SW 1271 (cell line): Measurements from ENCODE around the gene EPS8L2.

ENCODE experiments used
- DNase-seq, 2 experiments: peaks; one replicate each; lab custom pipeline; 2025; lab: John Stamatoyannopoulos, UW

The EPS8L2 gene

DNA sequence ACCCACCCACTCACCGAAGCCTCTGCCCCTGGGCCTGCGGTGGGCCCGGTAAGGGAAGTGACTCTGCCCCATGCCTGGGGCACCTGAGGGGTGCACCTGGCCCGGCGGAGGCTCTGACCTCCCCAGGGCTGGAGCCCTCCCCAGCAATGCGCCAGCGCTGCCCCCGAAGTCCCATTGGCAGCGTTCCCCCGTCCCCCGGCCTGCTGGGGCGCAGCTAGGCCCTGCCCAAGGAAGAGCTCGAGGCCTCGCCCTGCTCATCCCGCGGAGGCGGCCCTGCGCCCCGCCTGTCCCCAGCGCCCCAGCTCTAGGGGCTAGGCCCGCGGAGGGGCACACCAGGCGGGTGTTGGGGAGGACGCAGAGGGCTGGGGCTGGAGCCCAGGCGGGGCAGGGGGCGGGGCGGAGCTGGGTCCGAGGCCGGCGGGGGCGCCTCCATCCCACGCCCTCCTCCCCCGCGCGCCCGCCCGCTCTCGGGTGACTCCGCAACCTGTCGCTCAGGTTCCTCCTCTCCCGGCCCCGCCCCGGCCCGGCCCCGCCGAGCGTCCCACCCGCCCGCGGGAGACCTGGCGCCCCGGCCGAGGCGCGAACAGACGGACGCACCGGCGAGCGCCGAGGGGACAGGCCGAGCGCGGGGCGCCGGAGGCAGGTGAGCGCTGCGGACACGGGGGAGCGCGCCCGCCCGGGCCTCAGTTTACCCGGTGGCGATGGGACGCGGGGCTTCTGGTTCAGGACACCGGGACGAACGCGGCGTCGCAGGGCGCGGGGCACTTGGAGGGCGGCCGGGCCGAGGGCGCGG lies at the start of gene EPS8L2:
Gene EPS8L2, plus strand, starts transcription at position 586 of the 793 bp plus-strand sequence. CDS start 3,177 bp downstream, outside the sequence.
- no peak for DNase-seq

DNA sequence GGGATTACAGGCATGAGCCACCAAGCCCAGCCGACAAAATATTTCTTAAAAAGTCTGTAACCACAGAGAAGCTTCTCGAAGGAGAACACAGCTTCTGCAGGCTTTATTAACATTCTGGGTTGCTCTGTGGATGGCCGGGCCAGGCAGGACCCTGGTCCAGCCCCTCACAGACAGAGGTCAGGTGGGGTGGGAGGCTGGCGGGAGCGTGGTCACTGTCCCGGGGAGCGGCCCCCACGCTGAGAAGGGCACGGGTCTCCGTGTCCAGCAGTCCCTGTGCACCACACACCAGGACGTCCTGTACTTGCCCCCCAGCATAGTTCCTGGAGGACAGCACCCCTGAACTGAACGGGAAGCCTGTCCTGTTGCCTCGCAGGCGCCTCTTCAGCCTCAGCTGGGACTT lies 49.6 kb upstream of the EPS8L2 start:
- no peak for DNase-seq

DNA sequence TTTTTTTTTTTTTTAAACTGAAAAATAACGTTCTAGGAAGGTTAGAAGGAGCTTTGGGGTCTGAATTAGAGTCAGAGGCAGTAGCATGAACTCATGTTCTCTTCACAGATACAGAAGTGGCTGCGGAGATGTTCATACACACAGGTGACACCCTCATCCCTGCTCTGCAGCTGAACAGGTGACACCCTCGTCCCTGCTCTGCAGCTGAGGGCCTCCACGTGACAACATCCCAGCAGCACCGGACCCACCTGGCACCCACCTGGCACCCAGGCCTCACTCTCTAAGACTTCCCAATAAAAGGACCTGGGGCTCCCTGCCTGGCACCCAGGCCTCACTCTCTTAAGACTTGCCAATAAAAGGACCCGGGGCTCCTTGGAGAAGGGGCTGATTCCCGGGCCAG lies 49.2 kb upstream of the EPS8L2 start:
- no peak for DNase-seq

DNA sequence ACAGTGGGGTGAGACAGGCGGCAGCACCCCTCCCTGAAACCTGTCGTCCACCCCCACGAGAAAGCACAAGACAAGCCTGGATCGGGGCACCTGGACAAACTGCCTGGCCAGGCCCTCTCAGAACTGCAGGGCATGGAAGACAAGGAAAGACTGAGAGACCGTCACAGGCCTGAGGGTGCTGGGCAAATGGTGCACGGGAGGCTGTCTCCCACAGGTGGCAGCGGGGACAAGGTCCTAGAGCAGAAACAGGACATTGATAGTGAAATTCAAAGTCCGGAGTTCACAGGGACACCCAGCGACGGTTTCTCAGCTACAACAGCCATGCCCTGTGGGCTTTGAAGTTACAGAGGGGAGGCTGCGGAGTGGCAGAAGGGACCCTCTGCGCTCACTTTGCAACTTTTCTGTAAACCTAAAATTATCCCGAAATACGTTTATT lies 48.3 kb upstream of the EPS8L2 start:
- DNase-seq, result no peak

DNA sequence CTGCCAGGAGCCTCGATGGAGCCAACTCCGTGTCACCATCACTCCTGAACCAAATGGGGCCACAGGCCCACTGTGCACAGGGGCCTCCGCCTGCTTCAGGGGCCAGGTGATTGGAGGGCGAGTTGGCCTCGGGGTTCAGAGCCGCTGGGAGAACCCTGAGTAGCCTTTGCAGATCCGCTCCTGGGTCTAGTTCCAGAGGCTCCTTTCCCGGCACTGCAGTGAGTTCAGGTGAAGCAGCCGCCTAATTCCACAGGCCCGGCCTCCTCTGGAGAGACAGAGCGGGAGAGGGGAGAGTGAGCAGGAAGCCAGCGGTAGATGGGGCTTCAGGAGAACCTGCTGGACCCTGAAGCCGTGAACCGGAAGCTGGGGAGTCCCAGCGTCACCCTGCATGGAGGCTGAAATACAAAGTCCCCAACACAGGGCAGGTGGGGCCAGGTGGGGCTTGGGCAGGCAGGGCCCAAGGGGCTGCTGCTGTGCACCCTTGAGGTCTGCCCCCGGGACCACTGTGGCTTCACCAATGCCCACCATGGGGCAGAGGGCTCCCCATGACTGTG lies 46.4 kb upstream of the EPS8L2 start:
- DNase-seq, result no peak

DNA sequence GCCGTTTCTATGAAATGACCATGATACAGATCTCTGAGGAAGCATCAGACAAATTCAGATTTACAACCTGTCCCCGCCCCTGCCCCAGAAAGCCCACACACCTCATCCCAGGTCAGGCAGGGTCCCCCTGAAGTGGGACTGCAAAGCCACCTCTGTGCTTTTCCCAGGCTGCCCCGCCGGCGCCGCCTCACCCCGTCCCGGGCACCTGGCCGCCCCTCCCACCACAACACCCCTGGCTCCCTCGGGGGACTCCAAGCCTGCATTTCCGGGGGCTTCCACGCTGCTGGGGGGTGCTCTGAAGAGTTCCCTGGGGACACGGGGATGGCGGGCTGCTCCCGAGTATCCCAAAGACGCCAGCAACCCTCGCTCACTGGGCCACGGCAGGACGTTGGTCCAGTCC lies 45.8 kb upstream of the EPS8L2 start:
- DNase-seq, result no peak

DNA sequence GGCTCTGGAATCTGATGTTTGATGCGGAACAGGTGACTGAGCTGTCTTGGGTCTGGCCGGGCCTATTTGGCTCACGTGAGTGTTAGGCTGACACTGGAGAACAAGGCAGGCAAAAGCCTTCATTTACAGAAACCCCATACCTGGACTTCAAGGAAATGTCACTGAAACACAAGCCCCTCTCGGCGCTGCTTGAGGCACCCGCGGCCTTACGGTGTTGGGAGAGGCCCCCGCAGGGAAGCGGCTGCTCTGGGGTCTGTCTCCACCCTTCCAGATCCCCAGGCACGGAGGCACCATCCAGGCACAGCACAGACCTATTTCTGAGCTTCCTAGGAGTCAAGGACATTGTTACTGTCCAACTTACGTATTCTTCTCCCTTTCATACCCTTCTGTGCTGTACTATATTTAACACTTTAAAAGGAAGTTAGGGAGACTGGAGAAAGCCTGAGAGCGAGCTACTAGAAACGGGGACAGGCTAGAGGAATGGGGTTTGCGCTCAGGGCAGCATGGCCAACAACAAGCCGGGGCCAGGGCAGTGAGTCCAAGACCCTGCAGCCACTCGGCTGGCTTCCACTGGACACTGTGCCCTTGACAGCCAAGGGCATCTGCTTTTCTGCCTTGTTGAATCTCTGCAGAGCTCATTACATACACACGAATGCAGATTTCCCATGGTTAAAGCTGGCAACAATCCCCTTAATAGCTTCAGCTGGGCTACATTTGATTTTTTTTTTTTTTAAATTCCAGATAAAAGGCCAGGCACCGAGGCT lies 45.2 kb upstream of the EPS8L2 start:
- DNase-seq, result no peak

DNA sequence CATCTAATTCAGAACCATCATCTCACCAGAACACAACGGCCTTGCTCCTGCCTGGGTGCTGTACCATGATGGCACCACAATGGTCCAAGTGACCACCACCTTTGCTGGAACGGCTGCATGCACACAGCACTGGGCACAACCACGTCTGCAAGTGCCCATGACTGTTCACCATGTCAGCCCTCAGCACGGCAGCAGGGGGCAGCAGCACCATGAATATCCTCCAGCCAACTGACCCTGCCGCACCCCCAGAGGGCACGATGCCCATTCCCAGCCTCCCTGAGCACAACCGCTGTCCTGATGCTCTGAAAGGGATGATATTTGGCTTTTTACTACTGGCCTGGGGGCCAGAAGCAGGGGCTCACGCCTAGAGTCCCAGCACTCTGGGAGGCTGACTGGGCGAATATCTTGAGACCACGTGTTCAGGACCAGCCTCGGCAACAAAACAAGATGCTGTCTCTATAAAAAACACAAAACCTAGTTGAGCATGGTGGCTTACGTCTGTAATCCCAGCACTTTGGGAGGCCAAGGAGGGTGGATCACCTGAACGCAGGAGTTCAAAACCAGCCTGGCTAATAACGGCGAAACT lies 43.2 kb upstream of the EPS8L2 start:
- peak in 1 of 2 experiments; percentile 13 for DNase-seq

DNA sequence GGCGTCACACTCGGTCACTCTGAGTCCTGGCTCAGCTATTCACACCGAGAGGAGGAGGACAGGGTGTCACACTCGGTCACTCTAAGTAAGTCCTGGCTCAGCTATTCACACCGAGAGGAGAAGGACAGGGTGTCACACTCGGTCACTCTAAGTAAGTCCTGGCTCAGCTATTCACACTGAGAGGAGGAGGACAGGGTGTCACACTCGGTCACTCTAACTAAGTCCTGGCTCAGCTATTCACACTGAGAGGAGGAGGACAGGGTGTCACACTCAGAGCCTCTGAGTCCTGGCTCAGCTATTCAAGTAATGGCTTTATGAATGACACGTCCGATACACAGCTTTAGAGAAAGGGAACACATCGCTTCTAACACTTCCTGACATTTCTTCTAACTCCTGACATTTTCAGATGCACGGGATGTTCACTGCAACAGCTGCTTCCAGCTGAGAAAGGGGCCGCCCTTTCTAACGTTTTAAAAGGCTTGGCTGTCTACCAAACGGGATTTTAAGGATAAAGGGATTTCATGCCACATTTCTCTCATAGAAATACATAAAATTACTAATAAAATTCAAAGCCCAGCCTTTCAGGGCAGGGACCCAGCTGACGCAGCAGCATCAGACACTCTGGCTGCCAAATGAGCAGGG lies 40.8 kb upstream of the EPS8L2 start:
- no peak for DNase-seq

DNA sequence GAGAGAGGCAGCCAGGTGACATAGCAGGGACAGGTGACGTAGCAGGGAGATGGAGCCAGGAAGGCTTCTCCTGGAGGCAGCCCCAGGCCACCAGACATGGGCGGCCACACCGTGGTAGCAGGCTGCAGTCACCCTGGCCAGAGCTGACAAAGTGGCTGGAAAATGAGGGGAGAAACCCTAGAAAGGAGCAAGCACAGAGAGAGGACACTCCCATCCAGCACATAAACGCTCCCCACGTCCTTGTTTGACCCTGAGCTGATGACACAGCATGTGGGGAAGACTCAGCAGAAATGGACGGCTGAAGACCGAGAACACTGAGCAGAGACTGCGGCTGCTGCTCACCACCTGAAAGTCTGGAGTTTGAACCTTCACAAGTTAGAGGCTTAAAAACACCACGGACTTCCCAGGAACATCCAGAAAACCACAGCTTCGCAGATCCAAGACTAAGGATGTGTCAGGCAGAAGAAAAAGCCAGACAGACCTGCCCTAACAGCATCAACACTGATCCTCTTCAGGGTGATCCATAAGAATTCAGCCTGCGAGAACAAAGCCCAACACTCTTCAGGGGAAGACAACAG lies 40.2 kb upstream of the EPS8L2 start:
- DNase-seq, result no peak

DNA sequence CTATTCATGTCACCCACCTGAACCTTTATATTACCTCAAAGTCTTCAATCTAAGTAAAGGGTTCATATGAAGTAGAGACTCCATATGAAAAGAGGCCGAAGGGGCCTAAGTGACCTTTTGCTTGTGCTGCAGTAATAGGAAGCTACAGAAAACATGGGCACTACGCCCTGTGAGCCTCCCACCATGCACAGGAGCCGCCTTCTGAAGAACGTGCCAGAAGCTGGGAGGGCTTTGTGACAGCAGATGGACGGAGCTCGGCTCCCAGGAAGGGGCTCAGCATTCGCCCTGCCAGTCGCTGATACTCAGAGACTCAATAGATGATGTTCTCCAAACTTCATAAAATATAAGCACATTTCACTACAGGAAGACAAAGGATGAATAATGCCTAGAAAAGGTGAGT lies 32.2 kb upstream of the EPS8L2 start:
- DNase-seq, result no peak

DNA sequence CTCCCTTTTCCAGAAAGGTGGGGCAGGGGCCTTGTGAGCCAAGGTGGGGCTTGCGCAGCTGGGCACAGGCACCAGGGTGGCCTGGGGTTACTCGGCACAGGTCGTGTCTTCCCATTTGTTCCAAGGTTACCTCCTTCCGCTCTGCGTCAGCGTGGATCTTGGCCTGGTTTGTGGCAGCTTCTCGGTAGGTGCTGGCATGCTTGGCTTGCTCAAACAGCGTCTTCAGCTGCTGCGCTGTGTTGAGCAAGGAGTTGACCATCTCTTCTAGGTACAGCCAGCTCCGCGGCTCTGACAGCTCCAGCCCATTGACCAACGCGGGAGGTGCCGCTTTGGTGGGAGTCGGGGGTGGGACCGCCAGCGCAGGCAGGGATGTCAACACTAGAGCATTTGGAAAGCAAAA lies 31.6 kb upstream of the EPS8L2 start:
- no peak for DNase-seq

DNA sequence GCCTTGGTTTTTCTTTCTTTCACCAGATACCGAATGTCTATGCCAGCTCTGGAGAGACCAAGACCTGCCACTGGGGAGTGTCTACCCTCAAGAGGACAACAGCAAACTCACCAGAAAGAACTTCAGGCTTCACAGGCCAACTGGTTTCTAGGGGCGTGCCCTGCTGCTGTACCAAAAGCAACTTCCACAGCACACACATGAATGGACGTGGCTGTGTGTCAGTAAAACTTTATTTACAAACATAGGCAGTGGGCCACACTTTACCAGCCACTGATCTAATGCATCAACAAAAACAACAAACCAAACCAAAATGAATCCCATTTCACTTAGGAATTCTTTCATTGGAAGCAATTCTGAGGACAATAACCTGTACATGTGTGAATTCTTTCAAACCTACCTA lies 27.7 kb upstream of the EPS8L2 start:
- no peak for DNase-seq

DNA sequence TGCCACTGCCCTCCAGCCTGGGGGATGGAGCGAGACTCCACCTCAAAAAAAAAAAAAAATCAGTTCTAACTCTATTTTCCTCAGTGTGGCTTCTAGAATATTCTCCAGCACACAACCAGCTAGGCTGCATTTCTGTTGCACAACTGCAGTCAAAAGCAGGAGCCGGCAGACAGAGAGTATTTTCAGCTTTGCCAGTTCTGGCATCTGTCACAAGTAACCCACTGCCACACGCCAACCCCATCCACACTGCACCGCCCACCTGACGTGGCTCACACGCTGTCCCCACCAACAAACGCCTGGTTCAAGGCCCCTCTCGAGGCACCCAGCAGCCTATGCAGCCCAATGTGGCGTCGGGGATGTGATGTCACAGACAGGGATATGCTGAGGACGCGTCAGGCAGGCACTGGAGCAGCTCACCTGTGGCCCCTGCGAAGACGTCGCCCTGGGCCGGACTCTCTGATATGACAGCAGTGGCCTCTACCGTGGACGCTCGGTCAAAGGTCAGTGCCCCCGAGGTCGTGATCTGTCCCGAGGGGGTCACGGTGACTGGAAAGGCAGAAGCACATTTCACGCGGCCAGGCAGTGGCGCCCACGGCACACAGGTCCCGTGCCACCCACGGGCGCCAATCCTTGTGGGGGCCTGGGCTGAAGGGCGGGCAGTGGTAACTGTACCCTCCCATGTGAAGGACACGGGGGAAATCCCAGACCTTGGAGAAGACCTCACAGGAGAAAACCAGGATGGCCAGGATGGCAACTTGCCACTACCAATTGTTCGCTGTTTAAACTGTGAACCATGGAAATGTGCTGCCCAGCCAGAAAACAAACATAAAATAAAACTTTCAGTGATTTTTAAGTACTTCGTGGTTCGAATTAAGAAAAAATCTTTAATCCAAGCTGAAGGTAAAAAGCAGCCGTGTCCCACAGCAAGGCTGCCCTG lies 26.5 kb upstream of the EPS8L2 start:
- no peak for DNase-seq

DNA sequence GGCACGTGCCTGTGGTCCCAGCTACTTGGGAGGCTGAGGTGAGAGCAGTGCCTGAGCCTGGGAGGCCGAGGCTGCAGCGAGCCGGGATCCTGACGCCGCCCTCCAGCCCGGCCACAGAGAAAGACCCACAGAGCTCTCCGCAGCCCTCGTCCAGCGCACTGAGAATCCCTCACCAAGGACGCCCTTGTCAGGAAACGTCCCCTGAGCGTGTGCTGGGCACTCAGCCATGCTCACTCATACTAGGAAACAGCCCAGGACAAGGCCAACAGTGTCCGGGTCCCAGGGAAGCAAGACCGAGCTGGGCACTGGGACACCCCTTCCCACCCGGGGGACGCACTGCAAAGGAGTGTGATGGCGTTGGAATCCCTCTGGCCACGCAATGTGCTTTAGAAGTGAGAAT lies 25.6 kb upstream of the EPS8L2 start:
- no peak for DNase-seq

DNA sequence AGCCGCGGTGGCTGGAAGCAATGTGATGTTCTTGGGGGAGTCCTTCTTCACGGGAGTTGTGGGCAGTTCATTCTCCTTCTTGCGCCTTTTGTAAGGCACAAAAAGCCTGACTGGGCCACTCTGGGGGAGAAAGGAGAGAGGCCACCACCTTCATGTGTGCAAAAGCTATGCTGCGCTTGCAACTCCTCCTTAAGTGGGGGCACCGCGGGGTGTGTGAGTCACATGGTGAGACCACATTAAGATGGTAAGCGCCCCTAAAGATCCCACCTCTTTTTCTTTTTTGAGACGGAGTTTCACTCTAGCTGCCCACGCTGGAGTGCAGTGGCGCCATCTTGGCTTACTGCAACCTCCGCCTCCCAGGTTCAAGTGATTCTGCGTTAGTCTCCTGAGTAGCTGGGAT lies 25.1 kb upstream of the EPS8L2 start:
- DNase-seq, result no peak

DNA sequence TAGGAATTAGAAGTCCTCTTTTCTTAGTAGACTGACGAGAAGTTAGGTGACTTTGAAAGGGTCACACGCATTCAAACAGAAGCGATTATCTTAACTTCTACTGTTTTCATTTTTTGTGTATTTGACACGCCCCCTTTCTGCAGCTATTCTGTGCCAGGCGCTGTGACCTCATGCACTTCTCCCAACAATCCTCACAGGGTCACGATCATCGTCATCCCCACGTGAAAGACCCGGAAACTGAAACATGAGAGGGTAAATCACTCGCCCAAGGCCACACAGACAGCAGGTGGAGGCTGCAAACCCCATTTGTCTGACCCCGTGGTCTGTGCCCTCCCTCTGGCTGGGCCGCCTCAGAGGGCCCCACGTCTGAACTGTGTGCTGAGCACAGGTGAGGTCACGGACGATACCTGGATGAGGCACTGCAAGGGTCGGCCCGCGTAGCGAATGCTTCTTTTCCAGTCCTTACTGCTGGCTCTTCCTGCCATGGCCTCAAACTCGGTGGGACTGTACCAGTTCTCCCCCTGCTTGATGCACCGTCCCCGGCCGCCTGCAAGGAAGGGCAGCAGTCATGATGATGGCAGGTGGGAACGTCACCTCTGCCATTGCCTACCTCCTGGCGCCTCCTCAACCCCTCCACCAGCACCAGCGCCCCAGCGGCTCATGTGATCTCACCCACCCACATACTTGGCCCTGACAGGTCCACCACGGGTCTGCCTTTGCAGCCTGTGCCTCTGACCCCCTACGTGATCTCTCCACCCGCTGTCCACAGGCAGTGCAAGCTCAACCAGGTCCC lies 19.4 kb upstream of the EPS8L2 start:
- DNase-seq, result no peak

DNA sequence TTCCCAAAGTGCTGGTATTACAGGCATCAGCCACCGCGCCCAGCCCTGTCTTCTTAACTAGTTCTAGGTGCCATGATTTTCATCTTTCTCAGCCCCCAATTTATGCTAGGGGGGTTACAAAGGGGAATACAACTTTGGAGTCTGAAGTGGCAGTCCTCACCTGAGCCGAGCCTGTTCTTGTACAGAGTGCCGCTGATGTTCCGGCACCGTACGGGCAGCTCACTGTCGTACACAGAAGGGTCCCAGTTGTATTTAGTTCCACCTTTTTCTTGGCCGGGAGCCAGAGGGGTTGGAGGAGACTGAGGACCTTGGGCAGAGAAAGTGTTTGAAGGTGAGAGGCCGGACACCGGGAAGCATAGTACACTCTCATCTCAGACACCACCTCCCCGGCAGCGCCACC lies 18.3 kb upstream of the EPS8L2 start:
- no peak for DNase-seq

DNA sequence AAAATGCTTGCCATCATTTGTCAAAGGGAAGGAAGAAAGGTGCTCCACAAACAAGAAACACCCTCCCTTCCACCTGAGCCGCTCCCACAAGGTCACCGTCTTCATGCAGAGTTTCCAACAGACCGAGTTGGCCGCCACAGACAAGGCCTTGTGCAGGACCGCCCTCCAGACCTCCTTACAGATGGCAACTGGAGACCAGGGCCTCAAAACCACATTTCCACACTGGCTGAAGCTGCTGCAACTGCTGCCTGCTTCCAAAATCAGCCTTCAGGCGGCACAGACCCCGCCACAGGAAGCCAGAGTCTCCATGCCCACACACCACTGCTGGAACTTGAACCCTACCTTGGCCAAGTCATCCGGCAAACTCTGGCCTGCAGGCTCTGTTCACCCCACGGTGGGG lies 17.4 kb upstream of the EPS8L2 start:
- no peak for DNase-seq

DNA sequence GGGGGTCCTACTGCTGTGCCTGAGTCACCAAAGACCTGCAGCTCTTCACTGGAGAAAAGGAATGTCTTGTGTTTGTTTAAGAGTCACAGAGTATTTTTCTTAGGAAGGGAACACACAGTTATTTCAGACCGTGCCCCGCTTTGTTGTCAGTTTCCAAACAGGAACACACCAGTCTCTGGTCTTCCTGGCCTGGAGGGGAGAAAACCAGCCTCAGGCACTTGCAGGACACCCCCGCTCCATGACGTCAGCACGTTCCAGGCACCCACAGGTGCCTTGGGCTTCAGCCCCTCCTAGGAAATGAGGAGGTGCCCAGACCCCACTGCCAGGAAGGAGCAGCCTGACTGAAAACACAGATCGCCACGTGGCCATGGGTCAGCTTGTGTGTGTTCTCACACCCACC lies 16.4 kb upstream of the EPS8L2 start:
- DNase-seq, result no peak
